Liver (tissue), 9 donors: ENCODE data around the gene ANKRD31. TPM values are rescaled to one million over a fixed set of nuclear protein-coding genes. Genes with fewer than 3 reads are reported as not detected.

ENCODE experiments used
- DNase-seq: peaks from one replicate; pipeline ENCODE4 v3.0.0-alpha.2; 2017; ENCODE audit warnings: low spot score
- H3K27ac ChIP-seq, 2 donors: one replicate each; pipeline ENCODE4 v1.7.0; 2013; ENCODE audit warnings: inconsistent platforms in 2 of 2, low read length in 2 of 2, control low read depth in 1 of 2, low read depth in 1 of 2, mild to moderate bottlenecking in 1 of 2
- H3K27me3 ChIP-seq, 4 donors: one replicate each; pipeline versions ENCODE4 v1.6.1 to v1.7.0; 2013; ENCODE audit warnings: low read length in 3 of 4, inconsistent platforms in 1 of 4, mild to moderate bottlenecking in 1 of 4, moderate library complexity in 1 of 4; ENCODE audit not compliant: control insufficient read depth in 4 of 4, insufficient read depth in 4 of 4
- H3K36me3 ChIP-seq, 4 donors: one replicate each; pipeline versions ENCODE4 v1.6.1 to v1.7.0; 2013; ENCODE audit warnings: low read length in 3 of 4, mild to moderate bottlenecking in 3 of 4, low read depth in 1 of 4, moderate library complexity in 1 of 4; ENCODE audit not compliant: control insufficient read depth in 4 of 4, insufficient read depth in 3 of 4
- H3K4me1 ChIP-seq, 4 donors: one replicate each; pipeline versions ENCODE4 v1.6.1 to v1.7.0; 2013; ENCODE audit warnings: low read length in 3 of 4, mild to moderate bottlenecking in 3 of 4, moderate library complexity in 1 of 4; ENCODE audit not compliant: control insufficient read depth in 4 of 4, insufficient read depth in 4 of 4
- H3K4me3 ChIP-seq, 3 donors: one replicate each; pipeline versions ENCODE4 v1.6.1 to v1.7.0; 2013; ENCODE audit warnings: low read length in 3 of 3, control low read depth in 1 of 3, low read depth in 1 of 3, mild to moderate bottlenecking in 1 of 3
- H3K9ac ChIP-seq, 2 donors: one replicate each; pipeline ENCODE4 v1.7.0; 2013; ENCODE audit warnings: low read length in 2 of 2, mild to moderate bottlenecking in 2 of 2, moderate library complexity in 2 of 2, control low read depth in 1 of 2, low read depth in 1 of 2
- H3K9me3 ChIP-seq, 4 donors: one replicate each; pipeline versions ENCODE4 v1.6.1 to v1.7.0; 2013; ENCODE audit warnings: low read length in 3 of 4; ENCODE audit not compliant: control insufficient read depth in 4 of 4
- ATF3 ChIP-seq: IDR thresholded peaks from 2 replicates; pipeline ENCODE4 v1.6.1; 2016; ENCODE audit warnings: antibody characterized with exemption
- CTCF ChIP-seq: fragments of 150-350 bp; IDR thresholded peaks from 2 replicates; pipeline ENCODE4 v1.5.1; 2017; ENCODE audit warnings: improper control_type of control experiment, low read depth, low read length; ENCODE audit not compliant: missing input control
- EGR1 ChIP-seq, 2 donors: IDR thresholded peaks; 2 replicates each; pipeline ENCODE4 v1.6.1; 2016 to 2018; ENCODE audit warnings: antibody characterized with exemption in 2 of 2, low read depth in 2 of 2
- FOXA1 ChIP-seq: IDR thresholded peaks from 2 replicates; pipeline ENCODE4 v1.6.1; 2016; ENCODE audit warnings: antibody characterized with exemption
- FOXA2 ChIP-seq: IDR thresholded peaks from 2 replicates; pipeline ENCODE4 v1.6.1; 2016; ENCODE audit warnings: antibody characterized with exemption
- GABPA ChIP-seq, 2 donors: IDR thresholded peaks in 1 of 2; conservative IDR thresholded peaks in 1 of 2; 2 replicates each; pipeline ENCODE4 v1.6.1; 2016; ENCODE audit warnings: antibody characterized with exemption in 2 of 2, mild to moderate bottlenecking in 1 of 2, moderate library complexity in 1 of 2
- HNF4A ChIP-seq, 2 donors: conservative IDR thresholded peaks; 2 replicates each; pipeline ENCODE4 v1.6.1; 2016; ENCODE audit warnings: antibody characterized with exemption in 2 of 2, mild to moderate bottlenecking in 2 of 2
- JUND ChIP-seq, 2 donors: IDR thresholded peaks; 2 replicates each; pipeline ENCODE4 v1.6.1; 2016; ENCODE audit warnings: antibody characterized with exemption in 2 of 2
- MAX ChIP-seq: IDR thresholded peaks from 2 replicates; pipeline ENCODE4 v1.6.1; 2016; ENCODE audit warnings: antibody characterized with exemption
- NR2F2 ChIP-seq: IDR thresholded peaks from 2 replicates; pipeline ENCODE4 v1.6.1; 2016; ENCODE audit warnings: antibody characterized with exemption
- RAD21 ChIP-seq, 2 donors: IDR thresholded peaks; 2 replicates each; pipeline ENCODE4 v1.6.1; 2016; ENCODE audit warnings: antibody characterized with exemption in 2 of 2, mild to moderate bottlenecking in 2 of 2
- REST ChIP-seq: IDR thresholded peaks from 2 replicates; pipeline ENCODE4 v1.6.1; 2016; ENCODE audit warnings: antibody characterized with exemption, mild to moderate bottlenecking
- RXRA ChIP-seq, 2 donors: IDR thresholded peaks; 2 replicates each; pipeline ENCODE4 v1.6.1; 2017 to 2018; ENCODE audit warnings: antibody characterized with exemption in 2 of 2, mild to moderate bottlenecking in 1 of 2
- SP1 ChIP-seq: IDR thresholded peaks from 2 replicates; pipeline ENCODE4 v1.6.1; 2018; ENCODE audit warnings: antibody characterized with exemption, mild to moderate bottlenecking
- TAF1 ChIP-seq: conservative IDR thresholded peaks from 2 replicates; pipeline ENCODE4 v1.6.1; 2016; ENCODE audit warnings: antibody characterized with exemption, mild to moderate bottlenecking
- WGBS: extraction: QIAGEN DNeasy Blood & Tissue Kit; methylation state at CpG from one replicate; pipeline ENCODE4 v1.1.7; 2013; 5-methylcytosine and 5-hydroxymethylcytosine counted together
- polyA plus RNA-seq, 2 donors: library from polyadenylated mRNA; stranded (reverse) in 1 of 2; unstranded in 1 of 2; fragments of 200-250 nt in 1 of 2; fragments of >200 nt in 1 of 2; fragmentation: Nextera tagmentation in 1 of 2; extraction: Ambion mirVana in 1 of 2; gene quantifications; one replicate each; pipeline versions ENCODE4 v1.2.1 to v1.2.3, GENCODE V29; 2013 to 2015
- total RNA-seq, 2 donors: library from RNA; depleted of rRNA; stranded (reverse); fragments of >200 nt; gene quantifications; one replicate each; pipeline ENCODE4 v1.2.3, GENCODE V29; 2014
- donor health status: healthy.
- donor health status: healthy.
- donor health status: healthy.
- donor health status: healthy.
- donor health status: healthy.

ANKRD31 gene
- total and polyA plus RNA-seq, 4 donors: 0.03 to 0.08 (median 0.04) TPM

GRCh38 chr5:75245023-75245422 lies 8.3 kb upstream of the ANKRD31 start:
- WGBS: 90% methylated on average over 2 of the region's 2 CpGs
- H3K27me3 ChIP-seq: no peaks in the 10 kb centered on the region

GRCh38 chr5:75243510-75243909 lies 6.8 kb upstream of the ANKRD31 start:
- DNase-seq: no peak
- Histone ChIP-seq H3K27me3 (peaks cover 0 to 2% (median 0%) of the 10 kb centered on the region in 4 donors), H3K9ac (no peak overlapping the region), H3K4me1 (no peaks in the 10 kb centered on the region), H3K27ac (no peak overlapping the region), H3K4me3 (no peak overlapping the region), H3K36me3 (no peaks in the 10 kb centered on the region), H3K9me3 (no peaks in the 10 kb centered on the region)
- WGBS: 88% methylated on average over 5 of the region's 5 CpGs
- TF ChIP-seq TAF1 (no peak), EGR1 (IDR thresholded peaks at IDR 0.05; ENCODE audit: low read depth in 2 of 2) (no peak), SP1 (no peak), JUND (IDR thresholded peaks at IDR 0.05) (no peak), REST (no peak), FOXA2 (no peak), NR2F2 (no peak), CTCF (no peak), HNF4A (conservative IDR thresholded peaks at IDR 0.05) (no peak), GABPA (IDR thresholded peaks at IDR 0.05 in 1 of 2, conservative IDR thresholded peaks at IDR 0.05 in 1 of 2) (no peak), RXRA (IDR thresholded peaks at IDR 0.05) (no peak), FOXA1 (no peak), RAD21 (IDR thresholded peaks at IDR 0.05) (no peak), MAX (no peak), ATF3 (no peak)

More at GRCh38 chr5:75245023-75245422, 8.3 kb upstream of the ANKRD31 start:
- Histone ChIP-seq H3K9me3 (no peaks in the 10 kb centered on the region), H3K4me3 (no peak overlapping the region), H3K27ac (no peak overlapping the region), H3K4me1 (no peaks in the 10 kb centered on the region), H3K36me3 (no peaks in the 10 kb centered on the region), H3K9ac (no peak overlapping the region)
- TF ChIP-seq NR2F2: no peak
- TF ChIP-seq EGR1 (IDR thresholded peaks at IDR 0.05; ENCODE audit: low read depth in 2 of 2): no peak
- TF ChIP-seq GABPA (IDR thresholded peaks at IDR 0.05 in 1 of 2, conservative IDR thresholded peaks at IDR 0.05 in 1 of 2): no peak
- no peak for TF ChIP-seq FOXA1
- no peak for TF ChIP-seq REST
- TF ChIP-seq ATF3: no peak
- TF ChIP-seq HNF4A (conservative IDR thresholded peaks at IDR 0.05): no peak
- no peak for TF ChIP-seq TAF1
- DNase-seq: no peak
